Effector memory CD8-positive, alpha-beta T cell (primary cell): ENCODE results near the gene RBM42.
"Not testable (repeated sequence)": the region's sequence is repeated elsewhere in the genome, so short reads cannot be mapped to it uniquely, and the experiment has no call there.

ENCODE experiments used
- ATAC-seq: fragments of 150-1000 bp; cut with Tn5 transposase; replicated peaks from 2 replicates; pipeline ENCODE4 v1.10.0; 2021; ENCODE audit warnings: mild to moderate bottlenecking, moderate library complexity
- DNase-seq, 3 experiments: peaks; one replicate each; pipeline ENCODE4 v3.0.0; 2021
- H3K27ac Mint-ChIP-seq, 2 donors: one replicate each; pipeline ENCODE4 v1.8.0; 2022; ENCODE audit warnings: mild to moderate bottlenecking in 2 of 2, mixed read lengths in 2 of 2, moderate library complexity in 2 of 2
- H3K27me3 Mint-ChIP-seq, 2 donors: one replicate each; pipeline ENCODE4 v1.8.0; 2022; ENCODE audit warnings: mixed read lengths in 2 of 2
- H3K36me3 Mint-ChIP-seq: one replicate; pipeline ENCODE4 v1.8.0; 2022; ENCODE audit warnings: mild to moderate bottlenecking, moderate library complexity, mixed read lengths; ENCODE audit not compliant: insufficient read depth
- H3K4me1 Mint-ChIP-seq, 2 donors: one replicate each; pipeline ENCODE4 v1.8.0; 2022; ENCODE audit warnings: low read depth in 2 of 2, mixed read lengths in 2 of 2
- H3K4me3 Mint-ChIP-seq, 2 donors: one replicate each; pipeline ENCODE4 v1.8.0; 2022; ENCODE audit warnings: mild to moderate bottlenecking in 2 of 2, mixed read lengths in 2 of 2, moderate library complexity in 2 of 2
- H3K9me3 Mint-ChIP-seq, 2 donors: one replicate each; pipeline ENCODE4 v1.8.0; 2022; ENCODE audit warnings: mixed read lengths in 2 of 2

RBM42 gene

DNA sequence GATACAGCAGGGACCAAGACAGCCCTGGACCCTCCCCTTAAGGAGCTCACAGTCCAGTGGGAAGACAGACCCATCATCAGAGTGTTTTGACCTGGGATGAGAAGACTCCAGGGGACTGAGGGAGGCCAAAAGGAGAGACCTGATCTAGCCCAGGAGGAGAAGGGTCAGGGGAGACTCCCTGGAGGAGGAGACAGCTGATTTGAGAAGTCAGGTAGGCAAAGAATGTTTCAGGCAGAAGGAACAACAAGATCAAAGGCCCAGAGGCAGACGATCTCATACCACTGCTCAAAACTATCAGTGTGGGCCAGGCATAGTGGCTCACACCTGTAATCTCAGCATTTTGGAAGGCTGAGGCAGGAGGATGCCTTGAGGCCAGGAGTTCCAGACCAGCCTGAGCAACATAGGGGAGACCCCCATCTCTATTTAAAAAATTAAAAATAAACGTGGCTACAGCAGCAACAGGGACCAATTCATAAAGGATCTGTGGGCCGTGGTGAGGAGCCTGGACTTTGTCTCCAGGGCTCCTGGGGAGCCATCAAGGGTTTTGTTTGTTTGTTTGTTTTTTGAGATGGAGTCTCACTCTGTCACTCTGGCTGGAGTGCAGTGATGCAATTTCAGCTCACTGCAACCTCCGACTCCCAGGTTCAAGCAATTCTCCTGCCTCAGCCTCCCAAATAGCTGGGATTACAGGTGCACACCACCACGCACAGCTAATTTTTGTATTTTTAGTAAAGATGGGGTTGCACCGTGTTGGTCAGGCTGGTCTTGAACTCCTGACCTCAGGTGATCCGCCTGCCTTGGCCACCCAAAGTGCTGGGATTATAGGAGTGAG is 17.1 kb downstream of the RBM42 start:
- Mint-ChIP-seq H3K9me3 (no peaks in the 10 kb centered on the region), H3K27me3 (no peaks in the 10 kb centered on the region), H3K36me3 (peaks cover 31% of the 10 kb centered on the region), H3K27ac (peak overlapping the region in 1 of 2 donors; percentile 81), H3K4me3 (peak overlapping the region; percentile 86 to 89), H3K4me1 (peaks cover 24 to 30% of the 10 kb centered on the region in 2 donors)
- ATAC-seq (no peak), DNase-seq (no peak)

DNA sequence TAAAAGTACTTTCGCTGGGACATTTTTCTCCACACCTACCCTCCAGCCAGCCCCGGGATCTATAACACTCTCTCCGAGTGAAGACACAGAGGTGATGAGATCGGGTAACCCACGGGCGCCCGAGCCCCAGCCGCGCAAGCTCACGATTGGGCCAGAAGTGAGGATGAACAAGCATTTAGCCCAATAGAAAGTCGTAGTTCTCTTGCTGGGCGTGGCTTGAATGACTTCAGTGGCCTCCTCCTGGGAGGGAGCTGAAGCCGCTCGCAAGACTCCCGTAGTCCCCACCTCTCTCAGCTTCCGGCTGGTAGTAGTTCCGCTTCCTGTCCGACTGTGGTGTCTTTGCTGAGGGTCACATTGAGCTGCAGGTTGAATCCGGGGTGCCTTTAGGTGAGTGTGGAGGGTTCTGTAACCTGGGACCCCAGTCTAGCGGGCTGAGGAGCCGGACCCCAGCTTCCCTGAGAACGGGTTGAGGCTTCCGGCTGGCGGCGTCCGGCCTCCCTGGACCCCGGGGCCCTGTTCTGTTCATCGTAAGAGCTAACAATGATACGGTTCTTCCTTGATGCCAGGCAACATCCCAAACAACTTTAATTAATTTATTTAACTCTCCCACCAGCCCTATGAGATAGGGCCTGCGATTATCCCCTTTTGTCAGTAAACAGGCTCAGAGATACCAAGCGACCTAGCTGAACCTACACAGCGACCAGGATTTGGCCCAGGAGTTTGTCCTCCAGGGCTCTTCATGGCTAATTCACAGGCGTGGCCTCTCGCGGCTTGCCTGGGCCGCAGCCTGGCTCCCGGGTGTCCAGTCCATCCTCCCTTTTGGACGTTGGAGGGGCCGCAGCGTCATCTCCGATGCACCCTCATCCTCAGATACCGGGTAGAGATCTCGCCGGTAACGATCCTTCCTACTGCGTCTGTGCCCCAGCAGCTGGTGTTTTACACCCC is 19.5 kb downstream of the RBM42 start, which contains the start of gene COX6B1:
Gene COX6B1 (plus strand): TSS at position 307 of the 945 bp plus-strand sequence. CDS start 2,921 bp downstream, outside the sequence.
- no peaks in the 10 kb centered on the region for H3K9me3 Mint-ChIP-seq
- H3K36me3 Mint-ChIP-seq, result peaks cover 55% of the 10 kb centered on the region
- peaks cover 22 to 31% of the 10 kb centered on the region in 2 donors for H3K4me1 Mint-ChIP-seq
- peak; percentile 70 for ATAC-seq
- peak; percentile 87 to 89 (median 88) for DNase-seq
- H3K27ac Mint-ChIP-seq, result peak within 1 kb of the TSS; percentile 96
- peak within 1 kb of the TSS; percentile 98 to 99 for H3K4me3 Mint-ChIP-seq
- H3K27me3 Mint-ChIP-seq, result no peaks in the 10 kb centered on the region

GRCh38 chr19:35650581-35650980 is 21.7 kb downstream of the RBM42 start:
- H3K4me1 Mint-ChIP-seq, result peaks cover 14 to 20% of the 10 kb centered on the region in 2 donors
- no peak for DNase-seq
- H3K27me3 Mint-ChIP-seq, result no peaks in the 10 kb centered on the region
- no peak overlapping the region for H3K27ac Mint-ChIP-seq
- H3K9me3 Mint-ChIP-seq, result no peaks in the 10 kb centered on the region
- no peak for ATAC-seq
- peaks cover 70% of the 10 kb centered on the region for H3K36me3 Mint-ChIP-seq
- H3K4me3 Mint-ChIP-seq, result no peak overlapping the region

DNA sequence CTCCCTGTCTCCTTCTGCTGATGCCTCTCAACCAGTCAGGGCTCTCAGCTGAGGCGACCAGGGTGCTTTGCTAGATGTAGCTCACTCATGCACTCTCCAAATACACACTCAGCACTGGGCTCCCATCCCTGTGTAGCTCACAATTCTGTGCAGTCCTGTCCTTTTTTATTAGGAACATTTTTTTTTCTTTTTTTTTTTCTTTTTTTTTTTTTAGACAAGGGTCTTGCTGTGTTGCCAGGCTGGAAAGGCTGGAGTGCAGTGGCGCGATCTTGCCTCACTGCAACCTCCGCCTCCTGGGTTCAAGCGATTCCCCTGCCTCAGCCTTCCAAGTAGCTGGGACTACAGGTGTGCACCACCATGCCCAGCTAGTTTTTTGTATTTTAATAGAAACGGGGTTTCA is 26.0 kb downstream of the RBM42 start:
- H3K27ac Mint-ChIP-seq, H3K9me3 Mint-ChIP-seq, DNase-seq, H3K4me3 Mint-ChIP-seq, ATAC-seq, H3K27me3 Mint-ChIP-seq: not testable (repeated sequence)
- H3K36me3 Mint-ChIP-seq, result peaks cover 96% of the 10 kb centered on the region
- peaks cover 10 to 16% of the 10 kb centered on the region in 2 donors for H3K4me1 Mint-ChIP-seq

DNA sequence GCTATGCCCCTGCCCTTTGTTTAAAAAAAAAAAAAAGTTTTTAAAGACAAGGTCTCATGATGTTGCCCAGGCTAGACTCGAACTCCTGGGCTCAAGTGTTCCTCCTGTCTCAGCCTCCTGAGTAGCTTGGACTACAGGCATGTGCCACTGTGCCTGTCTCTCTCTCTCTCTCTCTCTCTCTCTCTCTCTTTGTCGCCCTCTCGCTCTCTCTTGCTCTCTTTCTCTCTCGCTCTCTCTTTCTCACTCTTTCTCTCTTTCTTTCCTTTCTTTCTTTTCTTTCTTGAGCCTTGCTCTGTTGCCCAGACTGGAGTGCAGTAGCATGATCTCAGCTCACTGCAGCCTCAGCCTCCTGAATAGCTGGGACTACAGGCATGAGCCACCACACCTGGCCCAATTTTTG is 26.8 kb downstream of the RBM42 start:
- Mint-ChIP-seq H3K9me3 (no peaks in the 10 kb centered on the region), H3K4me3 (no peak overlapping the region), H3K4me1 (peaks cover 10 to 16% of the 10 kb centered on the region in 2 donors), H3K36me3 (peaks cover 98% of the 10 kb centered on the region), H3K27me3 (no peaks in the 10 kb centered on the region), H3K27ac (no peak overlapping the region)
- DNase-seq (no peak), ATAC-seq (no peak)

DNA sequence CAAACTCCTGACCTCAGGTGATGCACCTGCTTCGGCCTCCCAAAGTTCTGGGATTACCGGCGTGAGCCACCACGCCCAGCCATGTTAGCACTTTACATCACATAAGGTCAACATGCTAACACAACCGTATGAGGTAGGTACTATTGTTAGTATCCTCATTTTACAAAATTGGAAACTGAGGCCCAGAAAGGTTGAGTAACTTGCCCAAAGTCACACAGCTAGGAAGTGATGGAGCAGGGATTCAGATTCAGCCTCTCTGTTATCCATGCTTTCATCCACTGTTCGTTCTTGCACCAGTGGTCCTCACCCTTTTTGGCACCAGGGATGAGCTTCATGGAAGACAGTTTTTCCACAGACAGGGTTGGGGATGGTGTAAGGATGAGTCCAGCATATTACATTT is 27.9 kb downstream of the RBM42 start:
- DNase-seq, result no peak
- no peak for ATAC-seq
- Mint-ChIP-seq H3K4me1 (peaks cover 4 to 11% of the 10 kb centered on the region in 2 donors), H3K27ac (peak overlapping the region in 1 of 2 donors; percentile 60), H3K36me3 (peaks cover 97% of the 10 kb centered on the region), H3K4me3 (no peak overlapping the region), H3K27me3 (no peaks in the 10 kb centered on the region), H3K9me3 (no peaks in the 10 kb centered on the region)

DNA sequence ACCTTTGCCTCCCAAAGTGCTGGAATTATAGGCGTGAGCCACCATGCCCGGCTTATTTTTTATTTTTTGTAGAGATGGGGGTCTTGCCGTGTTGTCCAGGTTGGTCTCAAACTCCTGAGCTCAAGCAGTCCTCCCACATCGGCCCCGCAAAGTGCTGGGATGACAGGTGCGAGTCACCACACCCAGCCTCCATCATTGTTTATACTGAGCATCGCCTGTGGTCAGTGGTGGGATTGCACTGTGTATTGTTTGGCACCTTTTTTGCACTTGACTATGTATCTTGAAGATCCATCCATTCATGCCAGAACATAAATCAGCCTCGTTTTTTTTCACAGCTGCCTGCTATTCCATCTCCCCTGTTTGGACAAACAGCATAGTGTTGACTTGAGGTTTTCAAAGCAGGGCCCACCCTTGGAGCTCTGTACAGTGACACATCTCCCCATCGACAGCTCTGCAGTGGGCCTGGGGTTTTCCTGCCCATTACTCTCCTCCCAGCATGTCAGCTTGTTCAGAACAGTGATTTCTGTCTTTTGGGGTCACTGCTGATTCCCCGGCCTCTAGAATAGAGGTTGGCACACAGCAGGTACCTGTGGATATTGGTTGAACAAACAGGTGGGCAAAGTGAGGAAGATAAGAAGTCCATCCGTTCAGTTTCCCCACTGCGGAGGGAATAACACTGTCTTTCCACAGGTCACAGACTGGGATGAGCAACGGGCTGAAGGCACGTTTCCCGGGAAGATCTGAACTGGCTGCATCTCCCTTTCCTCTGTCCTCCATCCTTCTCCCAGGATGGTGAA is 29.3 kb downstream of the RBM42 start:
- Mint-ChIP-seq H3K27me3 (no peaks in the 10 kb centered on the region), H3K9me3 (no peaks in the 10 kb centered on the region), H3K36me3 (peaks cover 94% of the 10 kb centered on the region), H3K27ac (no peak overlapping the region), H3K4me1 (peaks cover 3 to 11% of the 10 kb centered on the region in 2 donors), H3K4me3 (no peak overlapping the region)
- ATAC-seq, result no peak
- no peak for DNase-seq

GRCh38 chr19:35661995-35662340 is 33.1 kb downstream of the RBM42 start:
- Mint-ChIP-seq H3K4me1 (peaks cover 3 to 4% of the 10 kb centered on the region in 2 donors), H3K9me3 (no peaks in the 10 kb centered on the region), H3K27ac (peak overlapping the region in 1 of 2 donors; percentile 41), H3K4me3 (no peak overlapping the region), H3K36me3 (peaks cover 60% of the 10 kb centered on the region), H3K27me3 (no peaks in the 10 kb centered on the region)
- no peak for ATAC-seq
- no peak for DNase-seq

GRCh38 chr19:35663981-35664380 is 35.1 kb downstream of the RBM42 start:
- Mint-ChIP-seq H3K27ac (no peak overlapping the region), H3K4me1 (no peaks in the 10 kb centered on the region), H3K36me3 (peaks cover 40% of the 10 kb centered on the region), H3K9me3 (no peaks in the 10 kb centered on the region), H3K27me3 (peaks cover 0 to 3% of the 10 kb centered on the region in 2 donors), H3K4me3 (no peak overlapping the region)
- DNase-seq (no peak), ATAC-seq (no peak)

- Mint-ChIP-seq H3K27me3 (peaks cover 7 to 15% of the 10 kb centered on the region in 2 donors), H3K4me3 (no peak overlapping the region), H3K9me3 (no peaks in the 10 kb centered on the region), H3K4me1 (no peaks in the 10 kb centered on the region), H3K27ac (no peak overlapping the region), H3K36me3 (peaks cover 29% of the 10 kb centered on the region)
- DNase-seq (no peak), ATAC-seq (no peak)
These were observed 36.3 kb downstream of the RBM42 start for GRCh38 chr19:35665157-35665556.

GRCh38 chr19:35665604-35666003 is 36.8 kb downstream of the RBM42 start:
- H3K27ac Mint-ChIP-seq, result no peak overlapping the region

GRCh38 chr19:35666251-35666913 is 37.5 kb downstream of the RBM42 start, which contains the start of gene UPK1A:
Gene UPK1A (plus strand): TSS chr19:35666517. CDS start chr19:35666813, 296 bp downstream.
- Mint-ChIP-seq H3K27me3 (peaks cover 11 to 26% of the 10 kb centered on the region in 2 donors), H3K4me1 (no peaks in the 10 kb centered on the region), H3K36me3 (peaks cover 19% of the 10 kb centered on the region), H3K9me3 (no peaks in the 10 kb centered on the region), H3K4me3 (no peak within 1 kb of the TSS), H3K27ac (no peak within 1 kb of the TSS)
- ATAC-seq, result no peak
- DNase-seq, result no peak

More at GRCh38 chr19:35665604-35666003, 36.8 kb downstream of the RBM42 start:
- Mint-ChIP-seq H3K36me3 (peaks cover 24% of the 10 kb centered on the region), H3K4me3 (no peak overlapping the region), H3K4me1 (no peaks in the 10 kb centered on the region), H3K9me3 (no peaks in the 10 kb centered on the region), H3K27me3 (peaks cover 8 to 19% of the 10 kb centered on the region in 2 donors)
- ATAC-seq (no peak), DNase-seq (no peak)
